Activated CD4-positive, alpha-beta T cell treated with anti-CD3 and anti-CD28 coated beads, Interleukin-10, Interleukin-2, amounts not matched to agents 100 ng/mL and 50 ng/mL, durations not matched to agents 16 hours and 8 hours (primary cell): ENCODE results near the gene OCIAD1.

Experiments used
- DNase-seq: peaks from one replicate; pipeline ENCODE4 v3.0.0-alpha.2; 2020

Gene OCIAD1

DNA sequence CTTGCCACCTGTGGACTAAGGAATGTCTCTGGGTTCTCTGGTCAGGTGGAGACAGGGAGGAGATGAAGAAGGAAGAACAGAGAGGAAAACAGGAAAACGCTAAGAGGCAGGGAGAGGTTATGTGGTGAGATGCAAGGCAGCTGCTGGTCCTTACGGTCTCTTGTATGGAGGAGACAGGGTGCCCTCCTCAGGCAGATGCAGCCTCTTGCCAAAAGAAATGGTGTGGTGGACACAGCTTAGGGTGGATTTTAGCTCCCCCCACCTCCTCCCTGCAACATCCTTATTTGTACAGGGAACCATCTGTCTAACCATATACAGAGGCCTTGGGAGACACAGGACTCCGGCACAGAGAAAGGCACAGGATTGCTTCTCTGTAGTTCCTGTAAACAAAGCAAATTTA lies 66.0 kb downstream of the OCIAD1 start:
- DNase-seq = no peak

GRCh38 chr4:48898733-48899431 lies 68.0 kb downstream of the OCIAD1 start:
- peak; percentile 37 for DNase-seq

- DNase-seq = no peak
Measured at GRCh38 chr4:48899432-48899749, 68.5 kb downstream of the OCIAD1 start.

GRCh38 chr4:48899950-48900349 lies 69.1 kb downstream of the OCIAD1 start:
- DNase-seq = no peak

DNA sequence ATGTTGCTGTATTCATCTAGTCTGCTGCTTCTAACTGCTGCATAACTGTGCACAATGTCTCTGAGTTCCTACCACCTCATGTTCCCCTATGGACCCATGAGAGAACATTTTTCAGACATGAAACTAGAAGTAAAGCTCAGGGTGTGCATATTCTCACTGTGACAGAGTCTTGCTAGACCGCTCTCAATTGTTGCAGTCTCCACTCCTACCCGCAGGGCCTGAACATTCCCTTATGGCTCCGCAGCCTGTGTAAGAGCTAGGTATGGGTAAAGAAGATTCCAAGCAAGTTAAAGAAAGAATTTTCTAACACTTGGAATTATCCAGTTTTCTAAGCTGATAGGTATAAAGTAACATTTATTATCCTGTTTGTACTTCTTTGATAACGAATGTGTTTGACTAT lies 70.3 kb downstream of the OCIAD1 start:
- DNase-seq = no peak

- no peak for DNase-seq
Measured at GRCh38 chr4:48902266-48902665, 71.4 kb downstream of the OCIAD1 start.

GRCh38 chr4:48904101-48904500 lies 73.2 kb downstream of the OCIAD1 start:
- DNase-seq = no peak

DNA sequence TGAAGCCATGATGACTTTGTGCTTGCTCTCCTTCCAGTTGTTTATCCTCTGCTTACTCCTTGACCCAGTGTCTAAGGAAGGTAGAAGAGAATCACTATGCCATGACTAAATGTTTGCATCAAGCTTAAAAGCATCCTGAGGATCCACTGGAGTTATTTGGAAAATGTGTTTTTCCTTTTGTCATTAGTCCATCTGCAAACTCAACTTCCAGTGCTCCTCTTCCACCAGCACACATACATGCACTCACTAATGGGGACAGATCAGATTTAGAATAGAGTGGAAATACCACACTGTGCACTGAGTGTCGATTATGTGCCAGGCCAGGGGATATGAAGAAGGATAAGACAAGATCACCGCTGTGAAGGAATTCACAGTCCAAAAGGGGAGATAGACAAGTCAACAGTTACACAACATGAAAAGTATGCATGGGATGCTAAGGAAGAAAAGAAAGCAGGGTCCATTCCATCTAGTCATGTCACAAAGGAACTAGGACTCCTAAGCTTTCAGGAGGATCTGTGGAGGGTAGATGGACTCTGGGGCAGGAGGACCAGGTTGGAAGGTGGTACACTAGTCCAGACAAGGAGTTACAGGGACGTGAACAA lies 73.8 kb downstream of the OCIAD1 start:
- DNase-seq = no peak

DNA sequence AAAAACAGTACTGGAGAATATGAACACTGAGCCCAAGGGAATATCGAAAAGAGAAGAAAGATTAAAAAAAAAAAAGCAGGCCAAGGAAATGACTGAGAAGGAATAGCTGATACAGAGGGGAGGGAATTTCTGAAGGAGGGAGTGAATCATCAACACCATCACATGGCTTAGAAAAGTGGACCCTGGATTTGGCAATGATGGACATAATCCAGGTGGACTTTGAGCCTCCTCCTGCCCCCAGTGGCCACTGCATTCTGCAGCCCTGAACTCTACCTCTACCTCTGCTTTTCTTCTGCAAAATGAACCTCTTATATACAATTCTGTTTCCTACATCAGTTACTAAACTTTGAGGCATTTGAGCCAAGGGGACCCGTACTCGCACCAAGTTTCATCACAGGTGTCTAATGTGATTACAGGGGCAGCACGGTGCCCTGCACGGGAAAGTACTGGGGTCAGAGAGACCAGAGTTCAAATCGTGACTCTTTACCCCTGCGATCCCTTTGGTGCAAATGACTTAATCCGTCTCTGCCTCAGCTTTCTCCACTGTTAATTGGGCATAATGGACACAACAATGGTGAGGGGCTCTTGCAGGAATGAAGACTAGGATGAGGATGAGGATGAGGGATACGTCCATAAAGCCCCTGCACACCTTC lies 74.6 kb downstream of the OCIAD1 start:
- no peak for DNase-seq

DNA sequence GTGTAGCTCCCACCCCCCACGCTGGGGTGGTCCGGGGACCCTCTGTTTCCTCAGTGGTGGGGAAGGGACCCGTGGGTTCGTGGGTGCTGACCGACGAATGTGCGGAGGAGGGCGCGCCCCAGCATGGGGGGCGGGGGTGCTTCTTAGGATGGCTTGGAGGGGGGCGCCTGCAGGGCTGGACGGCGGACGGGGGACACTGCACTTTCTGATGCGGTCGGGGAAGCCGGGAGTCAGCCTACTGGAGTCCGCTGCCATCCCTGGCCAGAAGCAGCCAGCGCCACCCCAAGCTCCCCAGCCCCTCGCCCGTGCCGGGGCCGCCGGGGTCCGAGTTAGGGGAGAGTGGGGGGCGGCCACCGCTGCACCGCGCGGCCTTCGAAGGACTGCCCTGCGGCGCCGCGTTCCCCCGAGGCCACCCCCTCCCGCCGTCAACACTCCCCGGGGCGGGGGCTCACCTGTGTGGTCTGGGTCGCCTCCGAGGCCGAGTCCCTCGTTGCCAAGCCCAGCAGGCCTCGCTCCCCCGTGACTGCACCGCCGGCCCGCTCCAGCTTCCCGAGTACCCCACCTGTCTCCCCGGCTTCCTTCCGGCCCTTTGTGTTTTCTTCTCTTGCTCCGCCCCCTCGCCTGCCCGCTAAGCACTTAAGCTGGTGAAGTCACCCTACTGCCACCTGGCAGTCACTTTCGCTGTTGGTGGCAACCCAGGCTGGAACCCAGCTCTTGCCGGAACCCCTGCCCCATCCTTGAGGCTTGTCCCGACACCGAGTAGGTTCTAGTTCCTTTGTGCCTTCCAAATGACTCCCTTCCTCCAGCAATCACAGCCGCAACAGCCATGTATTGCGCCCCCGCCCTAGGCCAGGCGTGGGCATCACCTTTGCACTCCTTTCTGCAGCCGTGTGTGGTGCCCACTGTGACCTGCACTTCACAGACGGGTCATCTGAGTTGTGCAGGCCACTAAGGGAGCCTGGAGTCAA lies 75.6 kb downstream of the OCIAD1 start, which contains the start of gene OCIAD2:
Gene OCIAD2, minus strand, starts transcription at position 569 of the 968 bp plus-strand sequence. CDS start 2,225 bp downstream, outside the sequence.
- DNase-seq = peak; percentile 90

DNA sequence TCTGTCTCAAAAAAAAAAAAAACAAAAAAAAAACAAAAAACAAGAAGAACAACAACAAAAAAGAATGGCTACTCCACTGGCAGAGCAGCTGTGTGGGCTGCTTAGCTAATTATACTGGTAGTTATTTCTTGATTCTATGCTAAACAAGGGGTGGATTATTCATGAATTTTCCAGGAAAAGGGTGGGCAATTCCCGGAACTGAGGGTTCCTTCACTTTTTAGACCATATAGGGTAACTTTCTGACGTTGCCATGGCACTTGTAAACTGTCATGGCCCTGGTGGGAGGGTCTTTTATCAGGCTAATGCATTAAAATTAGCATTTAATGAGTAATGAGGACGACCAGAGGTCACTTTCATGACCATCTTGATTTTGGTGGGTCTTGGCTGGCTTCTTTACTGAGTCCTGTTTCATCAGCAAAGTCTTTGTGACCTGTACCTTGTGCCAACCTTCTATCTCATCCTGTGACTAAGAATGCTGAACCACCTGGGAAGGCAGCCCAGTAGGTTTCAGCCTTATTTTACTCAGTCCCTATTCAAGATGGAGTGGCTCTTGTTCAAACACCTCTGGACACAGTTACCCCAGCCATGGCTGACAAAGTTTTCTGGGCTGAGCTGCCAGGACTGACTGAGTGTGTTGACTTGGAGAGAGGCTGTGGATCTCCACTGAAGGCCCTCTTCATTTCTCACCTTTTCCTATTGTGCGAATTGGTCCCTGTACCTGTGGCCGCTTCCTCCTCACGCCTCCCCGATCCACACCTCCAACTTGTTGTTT lies 77.0 kb downstream of the OCIAD1 start:
- no peak for DNase-seq

GRCh38 chr4:48908687-48909086 lies 77.8 kb downstream of the OCIAD1 start:
- no peak for DNase-seq

DNA sequence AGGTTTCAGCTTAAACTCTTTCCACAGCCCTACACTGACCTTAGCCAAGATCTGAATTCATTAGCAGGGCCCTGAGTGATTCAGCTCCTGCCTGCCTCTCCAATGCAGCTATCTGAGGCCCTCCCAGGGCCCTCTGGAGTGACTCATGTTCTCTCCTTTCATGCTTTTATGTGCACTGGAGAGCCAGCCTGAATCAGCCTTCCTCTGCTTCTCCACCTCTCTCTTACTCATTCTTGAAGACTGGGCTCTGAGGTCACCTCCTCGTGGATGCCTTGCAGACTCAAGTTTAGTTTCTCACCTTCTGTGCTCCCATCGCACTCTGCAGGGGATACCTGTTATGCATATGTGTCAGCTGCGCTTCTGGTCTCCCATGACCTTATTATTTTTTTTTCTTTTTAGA lies 78.8 kb downstream of the OCIAD1 start:
- peak; percentile 91 for DNase-seq

- DNase-seq = no peak
Measured at GRCh38 chr4:48910511-48910910, 79.6 kb downstream of the OCIAD1 start.
